M059J (cell line): ENCODE measurements around the gene GTPBP1. TPM values are rescaled to one million over a fixed set of nuclear protein-coding genes. Genes with fewer than 3 reads are reported as not detected.
A peak's percentile ranks its signal among the peaks of the same experiment; 100 is the strongest.

Source experiments
- DNase-seq: peaks from one replicate; pipeline ENCODE4 v3.0.0-alpha.2; 2012; ENCODE audit warnings: low read depth
- total RNA-seq: library from RNA; depleted of rRNA; stranded (reverse); fragments of >200 nt; shearing (Covaris generic); gene quantifications from 2 replicates; pipeline ENCODE4 v1.2.3, GENCODE V29; 2014

The GTPBP1 gene
- total RNA-seq, 1 experiment from 2014 or later, result 37.5 TPM

DNA sequence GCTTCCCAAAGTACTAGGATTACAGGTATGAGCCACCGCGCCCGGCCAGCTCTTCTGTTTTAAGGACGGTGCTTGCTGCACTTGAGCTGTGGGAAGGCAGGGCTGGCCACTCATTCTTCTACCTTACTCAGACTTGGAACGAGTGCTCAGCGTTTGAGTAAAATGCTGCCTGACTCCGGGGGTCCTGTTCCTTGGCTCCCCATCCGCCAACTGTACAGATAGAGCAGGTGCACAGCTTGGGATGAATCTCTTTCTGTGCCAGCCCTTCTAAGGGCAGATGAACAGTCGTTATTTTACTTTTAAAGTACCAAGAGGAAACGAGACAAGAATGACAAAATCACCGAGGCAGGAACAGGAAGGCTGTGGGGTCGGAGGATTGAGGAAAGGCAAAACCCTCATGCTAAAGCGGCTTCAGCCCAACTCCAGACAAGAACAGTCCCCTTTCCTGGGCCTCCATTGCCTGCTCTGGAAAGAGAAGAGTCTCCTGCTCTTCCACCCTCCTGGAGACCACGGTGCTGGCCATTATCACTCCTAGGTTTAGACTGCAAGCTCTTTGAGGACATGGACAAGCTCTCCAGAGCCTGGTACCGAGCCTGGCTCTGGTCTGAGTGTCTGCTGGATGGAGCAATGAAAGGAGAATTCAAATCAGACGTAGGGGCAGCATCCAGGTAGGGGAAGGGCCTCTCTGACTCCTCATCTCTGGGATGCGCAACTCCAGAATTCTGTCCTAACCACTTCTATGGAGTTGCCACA lies 51.1 kb downstream of the GTPBP1 start:
- no peak for DNase-seq

DNA sequence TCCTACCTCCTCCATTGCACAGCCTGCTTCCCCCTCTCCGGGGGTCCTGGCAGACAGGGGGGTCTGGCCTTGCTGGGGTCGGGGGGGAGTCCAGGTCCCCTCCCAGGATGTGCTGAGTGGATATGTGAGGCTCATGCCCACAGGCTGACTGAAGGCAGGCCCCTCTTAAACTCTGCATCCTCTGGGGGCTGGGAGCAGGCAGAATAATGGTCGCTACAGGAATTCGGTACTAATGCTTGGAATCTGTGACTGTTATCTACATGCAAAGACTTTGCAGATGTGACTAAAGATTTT lies 51.7 kb downstream of the GTPBP1 start:
- no peak for DNase-seq

DNA sequence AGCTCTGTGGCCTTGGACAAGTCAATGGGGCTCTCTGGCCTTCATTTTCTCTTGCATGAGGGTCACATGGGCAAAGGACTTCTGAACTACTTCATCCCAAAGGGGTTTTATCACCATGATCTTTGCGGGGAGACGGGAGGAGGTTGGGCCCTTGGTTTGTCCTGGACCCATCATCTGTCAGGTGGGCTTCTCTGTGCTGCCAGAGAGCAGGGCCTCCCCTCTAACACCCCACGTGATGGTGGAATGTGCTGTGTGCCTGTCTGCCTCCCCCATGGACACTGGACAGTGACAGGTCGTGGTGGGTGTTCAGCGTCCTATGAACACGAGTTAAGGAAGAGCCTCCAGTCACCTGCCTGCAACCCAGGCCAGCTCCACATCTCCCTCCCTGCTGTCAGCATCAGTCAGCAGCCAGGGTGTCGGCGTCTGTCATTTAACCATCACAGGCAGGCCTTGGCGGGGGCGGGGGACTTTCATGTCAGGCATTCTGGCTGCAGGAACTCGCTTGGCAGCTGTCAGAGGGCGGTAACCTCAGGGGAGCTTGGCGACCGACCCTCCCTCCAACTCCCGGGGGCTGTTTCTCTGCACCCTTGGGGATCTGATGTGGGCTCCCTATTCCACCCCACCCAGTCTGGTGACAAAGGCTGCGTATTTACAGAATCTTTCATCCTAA lies 52.7 kb downstream of the GTPBP1 start:
- DNase-seq, result no peak

DNA sequence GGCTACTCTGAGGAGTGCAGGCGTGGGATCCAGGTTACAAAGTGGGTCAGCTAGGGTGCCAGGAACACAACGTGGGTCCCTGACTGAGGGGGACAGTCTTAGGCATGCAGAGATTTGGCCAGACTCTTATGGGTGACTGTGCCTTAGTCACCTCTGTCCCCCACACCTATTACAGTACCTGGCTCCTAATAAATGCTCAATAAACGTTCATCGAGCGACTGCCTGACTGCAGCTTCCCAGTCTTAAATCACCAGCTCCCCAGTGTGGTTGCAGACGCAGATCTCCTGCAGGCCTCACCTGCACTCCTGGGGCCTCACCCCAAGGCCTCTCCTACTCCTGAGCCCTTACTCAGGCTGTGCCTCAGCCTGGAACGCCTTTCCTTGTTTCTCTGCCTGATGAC lies 53.3 kb downstream of the GTPBP1 start:
- no peak for DNase-seq

DNA sequence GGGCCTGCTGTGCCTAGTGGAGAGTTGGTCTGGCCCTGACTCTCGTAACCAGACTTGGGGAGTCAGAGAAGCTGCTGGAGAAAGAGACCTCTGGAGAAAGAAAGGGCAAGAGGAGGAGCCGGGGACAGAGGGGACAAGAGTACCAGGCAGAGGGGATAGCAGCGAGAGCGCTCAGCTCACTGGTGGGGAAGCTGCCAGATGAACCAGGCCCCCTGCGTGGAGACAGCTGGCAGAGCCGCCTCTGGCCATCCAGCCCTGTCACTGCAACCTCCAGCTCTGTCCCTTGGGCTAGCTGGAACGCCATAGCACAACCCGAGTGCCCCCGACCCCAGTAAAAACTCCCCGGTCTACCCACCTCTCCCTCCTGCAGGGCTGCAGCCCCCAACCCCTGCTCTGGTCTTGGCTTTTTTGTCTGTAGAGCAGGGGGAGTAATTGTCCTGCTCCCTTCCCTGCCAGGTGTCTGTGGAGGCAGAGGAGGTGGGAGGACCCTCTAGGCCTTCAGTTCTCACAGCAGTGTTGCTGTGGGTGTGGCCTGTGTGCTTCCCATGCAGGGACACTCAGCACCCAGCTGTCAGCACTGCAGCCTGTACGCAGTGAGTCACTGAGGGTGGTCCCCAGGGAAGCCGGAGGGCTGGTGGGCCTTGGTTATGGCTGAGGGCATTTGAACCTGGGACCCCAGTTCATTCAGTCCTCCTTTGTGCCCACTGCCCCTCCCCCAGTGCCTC lies 54.9 kb downstream of the GTPBP1 start:
- DNase-seq, result no peak

DNA sequence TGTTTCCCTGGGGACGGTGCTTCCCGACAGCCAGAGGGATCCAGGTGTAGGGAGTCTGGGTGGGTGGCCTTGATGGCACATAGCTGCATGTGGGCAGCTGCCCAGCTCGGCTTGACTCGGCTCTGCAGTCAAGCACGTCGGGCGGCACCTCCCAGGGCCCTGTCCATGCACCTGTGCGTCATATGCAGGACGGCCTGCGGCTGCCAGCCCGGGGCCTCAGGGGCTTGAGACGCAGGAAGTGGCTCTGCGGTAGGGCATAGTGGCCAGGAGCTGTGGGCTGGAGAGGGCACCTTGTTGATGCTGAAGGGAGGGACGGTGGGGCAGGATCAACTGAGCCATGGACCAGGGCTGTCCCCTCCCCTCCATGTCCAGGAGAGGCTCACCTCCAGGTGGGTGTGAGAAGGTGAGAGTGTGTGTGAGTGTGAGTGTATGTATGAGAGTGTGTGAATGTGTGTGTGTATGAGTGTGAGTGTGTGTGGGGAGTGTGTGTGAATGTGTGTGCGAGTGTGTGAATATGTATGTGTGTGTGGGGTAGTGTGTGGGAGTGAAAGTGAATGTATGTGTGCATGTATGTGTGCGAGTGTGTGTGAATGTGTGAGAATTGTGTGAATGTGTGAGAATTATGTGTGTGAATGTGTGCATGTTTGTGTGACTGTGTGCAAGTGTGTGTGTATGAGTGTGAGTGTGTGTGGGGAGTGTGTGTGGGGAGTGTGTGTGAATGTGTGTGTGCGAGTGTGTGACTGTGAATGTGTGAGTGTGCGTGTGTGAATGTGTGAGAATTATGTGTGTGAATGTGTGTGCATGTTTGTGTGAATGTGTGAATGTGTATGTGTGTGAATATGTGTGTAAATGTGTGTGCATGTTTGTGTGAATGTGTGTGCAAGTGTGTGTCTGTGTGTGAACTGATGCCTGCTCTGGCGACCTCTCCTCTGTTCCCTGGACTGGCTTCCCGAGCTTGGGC lies 55.7 kb downstream of the GTPBP1 start:
- DNase-seq, result peak; percentile 32

DNA sequence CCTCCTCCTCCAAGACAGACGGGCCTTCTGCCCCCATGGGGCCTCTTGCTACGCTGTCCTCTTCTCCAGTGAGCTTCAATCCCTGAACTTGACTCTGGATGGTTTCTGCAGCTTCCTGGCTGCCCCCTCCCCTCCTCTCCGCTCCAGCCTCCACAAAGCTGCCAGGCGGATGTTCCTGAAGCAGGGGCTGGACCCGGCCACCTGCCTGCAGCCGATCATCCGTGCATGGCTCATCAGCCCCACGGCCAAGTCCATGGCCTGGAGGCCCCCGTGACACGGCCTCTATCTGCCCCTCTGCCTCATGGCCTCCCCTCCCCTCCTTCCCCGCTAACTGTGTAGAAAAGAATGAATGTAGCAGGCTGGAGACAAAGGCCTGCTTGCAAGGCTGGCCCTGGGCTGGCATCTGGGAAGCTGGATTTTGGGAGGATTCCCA lies 56.8 kb downstream of the GTPBP1 start:
- DNase-seq, result no peak

DNA sequence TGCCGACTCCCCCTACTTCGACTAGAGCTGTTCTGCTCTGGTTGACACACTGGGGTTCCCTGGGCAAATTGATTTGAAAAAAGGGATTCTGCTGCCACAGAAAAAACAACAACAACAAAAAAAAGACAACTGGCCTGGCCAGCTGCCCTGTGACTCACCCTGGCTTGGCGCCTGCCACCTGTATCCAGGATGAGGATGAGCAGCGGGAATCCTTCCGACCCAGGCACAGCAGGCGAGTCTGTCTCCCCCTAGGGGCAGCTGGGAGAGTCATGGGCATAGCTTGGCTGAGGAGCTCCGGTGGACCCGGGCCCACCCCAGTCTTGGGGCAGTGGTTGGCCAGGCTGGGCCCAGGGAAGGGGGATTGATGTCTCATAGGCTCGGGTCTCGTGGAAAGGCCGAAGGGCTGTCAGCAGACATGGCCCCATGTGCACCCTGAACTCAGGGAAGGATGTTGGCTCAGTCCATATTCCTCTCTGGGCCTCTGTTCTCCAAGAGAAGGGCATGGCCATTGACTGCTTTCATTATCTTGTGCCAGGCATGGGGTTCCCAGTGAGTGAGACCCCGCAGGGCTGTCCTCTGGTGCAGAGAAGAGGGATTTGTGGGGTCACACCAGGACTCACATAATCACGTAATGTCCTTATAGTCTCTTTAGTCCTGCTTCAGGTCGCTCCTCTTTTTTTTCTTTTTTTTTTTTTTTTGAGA lies 60.5 kb downstream of the GTPBP1 start:
- peak; percentile 71 for DNase-seq

DNA sequence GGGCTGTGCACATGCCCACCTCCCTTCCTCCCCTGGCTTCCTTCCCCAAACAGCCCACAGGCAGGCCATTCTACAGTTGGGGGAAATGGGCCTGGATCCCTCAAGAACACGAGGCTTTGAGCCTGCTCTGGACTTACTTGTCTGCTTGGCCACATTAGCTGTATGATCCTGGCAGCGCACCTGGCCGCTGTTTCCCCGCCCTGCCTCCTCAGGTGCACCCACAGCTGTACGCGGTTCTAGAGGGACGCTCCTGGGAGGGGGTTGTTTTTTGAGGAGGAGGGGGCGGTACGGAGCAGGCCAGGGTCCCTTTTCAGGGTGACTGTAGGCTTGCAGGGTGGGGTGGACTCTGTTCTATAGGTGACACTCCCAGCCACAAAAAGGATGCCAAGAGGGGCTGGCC lies 61.6 kb downstream of the GTPBP1 start:
- no peak for DNase-seq

DNA sequence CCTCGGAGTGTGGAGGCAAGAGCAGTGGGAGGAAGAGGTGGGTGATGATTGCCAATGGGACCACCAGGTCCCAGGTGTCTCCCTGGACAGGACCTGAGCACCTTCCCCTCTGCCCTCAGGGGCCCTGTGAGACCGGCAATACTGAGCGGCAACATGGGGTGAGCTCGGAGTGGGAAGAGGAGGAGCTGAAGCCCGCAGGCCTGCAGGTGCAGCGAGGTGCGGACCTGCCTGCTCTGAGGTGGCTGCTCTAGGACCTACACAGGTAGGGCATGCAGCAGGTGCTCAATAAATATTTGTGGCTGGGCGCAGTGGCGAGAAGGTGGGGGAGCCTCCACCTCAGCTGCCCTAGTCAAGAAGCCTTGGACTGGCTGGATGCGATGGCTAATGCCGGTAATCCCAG lies 62.3 kb downstream of the GTPBP1 start:
- no peak for DNase-seq

DNA sequence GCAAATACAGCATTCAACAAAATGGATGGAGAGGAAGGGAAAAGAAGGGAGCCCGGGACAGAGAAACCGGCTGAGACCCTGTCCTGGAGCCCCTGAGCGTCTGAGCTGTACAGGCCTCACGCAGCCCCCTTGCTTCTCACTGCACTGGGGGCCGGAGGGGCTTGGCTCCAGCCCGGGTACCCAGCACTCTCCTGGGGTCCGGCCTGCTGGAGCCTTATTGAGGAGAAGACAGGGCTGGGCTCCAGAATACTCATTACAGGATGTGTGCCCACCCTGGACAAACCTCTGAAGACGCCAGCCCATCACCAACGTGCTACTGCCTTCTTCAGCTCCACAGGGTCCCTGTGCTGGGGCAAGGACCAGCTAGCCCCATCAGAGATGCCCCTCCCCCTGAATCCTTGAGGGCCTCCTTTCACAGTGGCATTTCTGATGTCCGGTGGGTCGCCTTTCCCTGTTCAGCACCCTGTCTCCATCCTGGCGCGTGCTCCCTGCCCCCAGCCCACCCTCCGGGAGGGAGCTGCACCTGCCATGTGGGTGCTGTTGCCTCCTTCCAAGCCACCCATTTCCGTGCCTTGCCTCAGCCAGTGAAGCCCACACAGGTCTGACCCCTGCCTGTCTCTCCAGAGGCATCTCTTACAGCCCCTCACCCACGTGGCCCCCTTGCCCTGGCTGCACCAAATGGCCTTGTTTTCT lies 64.7 kb downstream of the GTPBP1 start:
- no peak for DNase-seq

DNA sequence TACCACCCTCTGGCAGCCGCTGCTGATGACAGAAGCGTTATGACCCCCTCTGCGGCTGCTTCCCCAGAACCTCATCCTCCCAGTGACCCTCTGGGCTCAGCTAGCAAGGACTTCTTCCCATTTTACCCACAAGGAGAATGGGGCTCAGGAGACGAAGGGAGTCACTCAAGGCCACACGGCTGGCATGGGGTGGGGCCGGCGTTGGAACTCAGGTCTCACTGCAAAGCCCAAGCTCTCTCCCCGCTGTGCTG lies 66.8 kb downstream of the GTPBP1 start:
- DNase-seq, result no peak

DNA sequence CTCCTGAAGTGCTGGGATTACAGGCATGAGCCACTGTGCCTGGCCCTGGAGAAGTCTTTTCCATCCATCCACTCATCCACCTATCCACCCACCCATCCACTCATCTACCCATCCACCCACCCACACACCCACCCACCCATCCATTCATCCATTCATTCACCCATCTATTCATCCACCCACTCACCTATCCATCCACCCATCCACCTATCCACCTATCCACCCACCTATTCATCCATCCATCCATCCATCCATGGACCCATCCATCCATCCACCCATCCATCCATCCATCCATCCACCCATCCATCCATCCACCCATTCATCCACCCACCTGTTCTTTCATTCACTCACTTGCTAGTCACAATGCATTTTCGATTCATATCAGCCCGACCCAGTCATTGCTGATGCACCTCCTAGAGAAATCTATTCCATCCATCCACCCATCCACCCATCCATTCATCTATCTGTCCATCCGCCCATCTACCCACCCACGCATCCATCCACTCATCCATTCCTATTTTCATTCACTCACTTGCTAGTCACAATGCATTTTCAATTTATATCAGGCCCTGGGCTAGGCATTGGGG lies 67.7 kb downstream of the GTPBP1 start:
- DNase-seq, result no peak

DNA sequence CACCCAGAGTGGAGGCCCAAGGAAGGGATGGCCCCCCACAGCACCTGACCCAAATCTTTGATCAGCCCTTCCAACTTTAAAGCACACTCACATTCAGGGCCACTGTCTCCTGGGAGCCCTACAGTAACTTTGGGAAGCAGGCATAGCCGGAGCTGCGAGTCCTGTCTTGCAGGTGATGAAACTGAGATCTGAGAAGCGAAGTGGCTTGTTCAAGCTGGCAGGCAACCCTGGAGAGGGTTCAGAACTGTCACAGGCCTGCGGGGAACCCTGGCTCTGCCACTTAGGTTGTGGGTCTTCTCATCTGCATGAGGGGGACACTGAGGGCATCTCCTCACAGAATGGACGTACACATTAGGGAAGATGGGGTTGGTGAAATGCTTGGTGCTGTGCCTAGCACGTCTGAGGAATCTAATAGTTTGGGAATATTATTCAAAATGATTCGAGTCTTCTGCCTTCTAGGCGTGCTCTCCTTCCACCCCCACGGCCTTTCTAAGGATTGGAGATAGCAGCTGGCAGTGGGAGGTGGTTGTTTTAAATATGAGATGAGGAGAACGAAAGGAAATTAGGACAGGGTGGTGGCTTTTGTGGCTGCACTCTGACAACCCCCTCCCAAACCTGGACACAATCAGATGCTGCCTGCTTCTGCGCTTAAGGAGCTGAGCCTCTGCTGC lies 68.9 kb downstream of the GTPBP1 start:
- DNase-seq, result no peak

DNA sequence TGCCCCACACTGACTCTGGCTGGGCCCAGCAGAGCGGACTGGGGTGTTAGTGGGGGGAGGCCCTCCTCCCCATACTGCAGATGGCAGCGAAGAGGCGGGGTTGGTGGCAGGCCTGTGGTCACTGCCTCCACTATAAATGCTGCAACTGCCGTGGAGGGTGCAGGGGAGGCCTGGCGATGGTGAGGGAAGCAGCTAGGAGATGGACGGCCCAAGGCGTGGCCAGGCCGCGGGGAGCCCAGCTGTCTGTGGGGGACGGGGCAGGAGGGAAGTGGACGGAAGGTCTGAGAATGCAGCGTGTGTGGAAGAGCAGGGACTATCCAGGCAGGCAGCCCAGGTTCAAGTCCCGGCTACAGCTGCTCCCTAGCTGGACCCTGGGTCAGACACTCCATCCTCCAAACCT lies 69.9 kb downstream of the GTPBP1 start:
- DNase-seq, result no peak

DNA sequence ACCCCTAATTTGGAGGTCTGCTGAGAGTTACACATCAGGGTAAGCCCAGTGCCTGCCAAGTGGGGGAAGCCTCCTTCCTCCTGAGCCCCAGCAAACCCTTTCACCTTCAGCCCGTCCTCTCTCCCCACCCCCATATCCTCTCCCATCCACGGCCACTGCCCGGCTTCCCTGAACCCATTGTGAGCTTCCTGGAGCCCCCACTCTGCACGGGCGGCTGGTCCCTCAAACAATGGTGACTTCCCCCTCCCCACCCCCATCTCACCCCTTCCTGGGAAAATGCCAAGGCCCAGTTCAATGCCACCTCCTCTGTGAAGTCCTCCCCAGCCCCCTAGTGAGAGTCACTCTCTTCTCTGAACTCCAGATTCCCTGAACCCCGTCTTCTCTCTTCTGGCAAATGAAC lies 70.3 kb downstream of the GTPBP1 start:
- no peak for DNase-seq

DNA sequence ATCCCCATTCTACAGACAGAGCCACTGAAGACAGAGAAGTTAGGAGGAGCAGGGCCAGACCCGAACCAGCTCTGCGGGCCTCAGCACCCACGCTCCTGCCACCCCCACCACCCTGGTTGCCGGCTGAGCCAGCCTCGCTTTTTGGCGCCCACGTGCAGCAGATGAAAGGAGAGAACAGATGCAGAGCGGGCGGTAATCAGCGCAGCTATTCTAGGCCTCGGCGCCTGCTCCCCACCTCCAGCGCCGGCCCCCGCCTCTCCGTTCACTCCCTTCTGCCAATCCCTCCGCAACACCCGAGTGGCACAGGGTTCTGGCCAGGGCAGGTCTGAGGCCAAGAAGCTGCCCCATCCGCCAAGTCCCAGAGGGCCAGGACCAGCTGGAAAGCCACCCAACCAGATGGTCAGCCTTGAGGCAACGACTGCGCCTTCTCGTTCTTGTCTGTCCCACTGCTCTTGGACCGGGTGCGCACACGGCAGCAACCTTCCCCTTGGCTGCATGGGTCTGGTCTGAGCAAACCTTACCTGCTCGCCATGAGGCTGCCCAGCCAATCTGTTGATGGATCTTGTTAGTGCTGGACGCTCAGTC lies 71.4 kb downstream of the GTPBP1 start:
- no peak for DNase-seq

DNA sequence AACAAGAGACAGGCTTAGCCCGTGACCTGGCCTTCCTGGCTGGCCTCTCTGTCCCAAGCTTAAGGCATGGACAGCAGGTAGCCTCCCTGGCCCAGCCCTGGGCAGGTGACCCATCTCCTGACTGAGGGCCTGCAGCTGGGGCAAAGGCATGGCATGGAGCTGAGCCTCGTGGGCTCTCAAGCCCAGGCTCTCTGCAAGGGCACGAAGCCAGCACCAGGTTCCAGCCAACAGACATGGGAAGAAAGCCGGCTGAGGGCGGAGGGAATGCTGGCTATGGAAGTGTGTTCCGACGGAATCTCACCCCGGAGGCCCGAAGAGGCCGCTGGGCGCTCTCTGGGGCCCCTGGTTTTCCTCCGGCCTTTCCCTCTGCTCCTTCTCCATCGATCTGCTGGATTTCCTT lies 75.3 kb downstream of the GTPBP1 start:
- DNase-seq, result no peak

DNA sequence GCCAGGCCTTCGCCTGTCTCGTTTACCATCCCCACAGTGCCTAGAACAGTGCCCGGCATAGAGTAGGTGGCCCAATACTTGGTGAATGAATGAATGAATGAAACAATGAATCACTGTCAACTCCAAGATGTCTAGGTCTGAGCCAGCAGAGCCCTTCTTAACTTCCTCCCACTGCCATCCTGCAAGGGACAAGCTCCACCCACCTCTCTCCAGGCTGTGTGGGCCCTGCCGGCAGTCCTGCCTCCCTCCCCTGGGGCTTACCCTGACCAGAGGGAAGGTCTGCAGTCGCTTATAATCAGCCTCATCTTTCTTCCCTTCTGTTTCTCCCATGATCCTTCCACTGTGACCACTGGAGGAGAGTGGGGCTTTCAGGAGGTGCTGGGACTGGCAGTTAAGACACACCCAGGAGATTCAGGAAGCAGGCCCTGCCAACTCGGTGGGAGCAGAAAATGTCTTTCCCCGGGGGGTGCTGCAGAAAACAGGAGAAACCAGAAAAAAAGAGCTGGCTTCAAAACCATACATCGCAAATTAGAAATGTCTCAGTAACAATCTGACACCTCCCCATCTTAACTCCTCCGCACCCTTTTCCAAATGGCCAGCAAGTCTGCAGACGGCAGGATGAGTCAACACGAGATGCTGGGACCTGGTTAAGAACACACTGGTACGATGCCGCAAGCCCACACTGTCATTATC lies 76.8 kb downstream of the GTPBP1 start:
- no peak for DNase-seq
